Activated naive CD4-positive, alpha-beta T cell treated with anti-CD3 and anti-CD28 coated beads, Interleukin-2, amount 50 U/mL, for 72 hours (primary cell): ENCODE measurements around the gene MAGEA9. TPM values are rescaled to one million over a fixed set of nuclear protein-coding genes. Genes with fewer than 3 reads are reported as not detected.

Experiments used
- total RNA-seq, 2 donors: library from RNA; stranded (reverse); gene quantifications; one replicate each; pipeline ENCODE4 v1.2.3, GENCODE V29; 2022

Gene MAGEA9
- total RNA-seq, 2 donors from 2014 or later: not detected

Other genes with a start within 250 kb of the MAGEA9 start
- gene EOLA1, start 240.9 kb upstream of the MAGEA9 start, total RNA-seq: 10 to 100 TPM; 13.6 to 50.9 TPM
- gene HSFX3, start 232.0 kb upstream of the MAGEA9 start, total RNA-seq: not detected
- not detected for gene MAGEA9B, start 194.5 kb upstream of the MAGEA9 start, total RNA-seq
- gene HSFX2, start 186.6 kb upstream of the MAGEA9 start, total RNA-seq: not detected
- 10 to 100 TPM in 1 of 2 donors, 1 to 10 TPM in 1; 9.0 to 21.5 TPM for gene TMEM185A, start 150.1 kb upstream of the MAGEA9 start, total RNA-seq
- gene MAGEA11, start 69.9 kb upstream of the MAGEA9 start, total RNA-seq: not detected
- gene HSFX1, start 7.9 kb upstream of the MAGEA9 start, total RNA-seq: under 1 TPM; 0.11 to 0.72 TPM
- not detected for gene MAGEA8, start 99.3 kb downstream of the MAGEA9 start, total RNA-seq
- gene HSFX4, start 147.6 kb downstream of the MAGEA9 start, total RNA-seq: not detected
- gene EOLA2, start 156.6 kb downstream of the MAGEA9 start, total RNA-seq: 10 to 100 TPM; 24.2 to 34.0 TPM